ENCODE results near the gene ADCY10. TPM values are rescaled to one million over a fixed set of nuclear protein-coding genes. Genes with fewer than 3 reads are reported as not detected.

The ADCY10 gene
- total RNA-seq, 3 donors from 2014 or later (not counting 1 experiment from before 2014, with no cell fraction given): 0.42 to 1.00 TPM; not detected in 1

GRCh38 chr1:167841530-167841929, 72.4 kb downstream of the ADCY10 start:
- no peaks in the 10 kb centered on the region for H3K36me3 Mint-ChIP-seq

GRCh38 chr1:167839009-167839408, 74.9 kb downstream of the ADCY10 start:
- H3K27ac ChIP-seq (ENCODE audit: low read length): no peak overlapping the region
- no peak for DNase-seq
- no peaks in the 10 kb centered on the region for H3K9me3 Mint-ChIP-seq
- no peak overlapping the region for H3K4me3 ChIP-seq (ENCODE audit: low read length)
- no peak overlapping the region for H3K4me3 Mint-ChIP-seq
- no peaks in the 10 kb centered on the region for H3K36me3 Mint-ChIP-seq
- no peaks in the 10 kb centered on the region for H3K4me1 Mint-ChIP-seq
- no peaks in the 10 kb centered on the region for H3K27me3 ChIP-seq (ENCODE audit: control insufficient read depth, insufficient read depth, low read length)
- intact Hi-C loops (cut with micrococcal nuclease): no loop called here
- TF ChIP-seq, protein P1, sequence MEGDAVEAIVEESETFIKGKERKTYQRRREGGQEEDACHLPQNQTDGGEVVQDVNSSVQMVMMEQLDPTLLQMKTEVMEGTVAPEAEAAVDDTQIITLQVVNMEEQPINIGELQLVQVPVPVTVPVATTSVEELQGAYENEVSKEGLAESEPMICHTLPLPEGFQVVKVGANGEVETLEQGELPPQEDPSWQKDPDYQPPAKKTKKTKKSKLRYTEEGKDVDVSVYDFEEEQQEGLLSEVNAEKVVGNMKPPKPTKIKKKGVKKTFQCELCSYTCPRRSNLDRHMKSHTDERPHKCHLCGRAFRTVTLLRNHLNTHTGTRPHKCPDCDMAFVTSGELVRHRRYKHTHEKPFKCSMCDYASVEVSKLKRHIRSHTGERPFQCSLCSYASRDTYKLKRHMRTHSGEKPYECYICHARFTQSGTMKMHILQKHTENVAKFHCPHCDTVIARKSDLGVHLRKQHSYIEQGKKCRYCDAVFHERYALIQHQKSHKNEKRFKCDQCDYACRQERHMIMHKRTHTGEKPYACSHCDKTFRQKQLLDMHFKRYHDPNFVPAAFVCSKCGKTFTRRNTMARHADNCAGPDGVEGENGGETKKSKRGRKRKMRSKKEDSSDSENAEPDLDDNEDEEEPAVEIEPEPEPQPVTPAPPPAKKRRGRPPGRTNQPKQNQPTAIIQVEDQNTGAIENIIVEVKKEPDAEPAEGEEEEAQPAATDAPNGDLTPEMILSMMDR (IDR thresholded peaks at IDR 0.05): no peak
- H3K27me3 Mint-ChIP-seq (ENCODE audit: low read depth in 2 of 2): peaks cover 12% of the 10 kb centered on the region in 2 donors
- no peaks in the 10 kb centered on the region for H3K4me1 ChIP-seq (ENCODE audit: control insufficient read depth, insufficient read depth, low read length)
- no peaks in the 10 kb centered on the region for H3K36me3 ChIP-seq (ENCODE audit: control insufficient read depth, insufficient read depth, low read length)
- H3K9me3 ChIP-seq (ENCODE audit: control insufficient read depth, insufficient read depth, low read length): no peaks in the 10 kb centered on the region
- no peak overlapping the region for H3K27ac Mint-ChIP-seq
- no peak for ATAC-seq
- WGBS (ENCODE audit: insufficient coverage): 100% methylated on average over 1 of the region's 2 CpGs

More at GRCh38 chr1:167841530-167841929, 72.4 kb downstream of the ADCY10 start:
- H3K4me1 ChIP-seq (ENCODE audit: control insufficient read depth, insufficient read depth, low read length): no peaks in the 10 kb centered on the region
- Mint-ChIP-seq H3K27ac (no peak overlapping the region), H3K4me3 (no peak overlapping the region), H3K4me1 (no peaks in the 10 kb centered on the region), H3K9me3 (no peaks in the 10 kb centered on the region), H3K27me3 (ENCODE audit: low read depth in 2 of 2) (peaks cover 12% of the 10 kb centered on the region in 2 donors)
- H3K27me3 ChIP-seq (ENCODE audit: control insufficient read depth, insufficient read depth, low read length): no peaks in the 10 kb centered on the region
- 100% methylated on average over 3 of the region's 3 CpGs for WGBS (ENCODE audit: insufficient coverage)
- ATAC-seq (no peak), DNase-seq (no peak)
- H3K4me3 ChIP-seq (ENCODE audit: low read length): no peak overlapping the region
- no peak overlapping the region for H3K27ac ChIP-seq (ENCODE audit: low read length)
- intact Hi-C loops (cut with micrococcal nuclease): no loop called here
- TF ChIP-seq, protein P1 (IDR thresholded peaks at IDR 0.05): no peak
- H3K36me3 ChIP-seq (ENCODE audit: control insufficient read depth, insufficient read depth, low read length): no peaks in the 10 kb centered on the region
- no peaks in the 10 kb centered on the region for H3K9me3 ChIP-seq (ENCODE audit: control insufficient read depth, insufficient read depth, low read length)

GRCh38 chr1:167837326-167837725, 76.6 kb downstream of the ADCY10 start:
- Mint-ChIP-seq H3K27ac (no peak overlapping the region), H3K27me3 (ENCODE audit: low read depth in 2 of 2) (peaks cover 9 to 12% of the 10 kb centered on the region in 2 donors), H3K36me3 (no peaks in the 10 kb centered on the region), H3K4me3 (no peak overlapping the region), H3K4me1 (no peaks in the 10 kb centered on the region), H3K9me3 (no peaks in the 10 kb centered on the region)
- WGBS (ENCODE audit: insufficient coverage): 27% methylated on average over 2 of the region's 2 CpGs
- DNase-seq (no peak), ATAC-seq (no peak)
- Histone ChIP-seq H3K27me3 (ENCODE audit: control insufficient read depth, insufficient read depth, low read length) (no peaks in the 10 kb centered on the region), H3K36me3 (ENCODE audit: control insufficient read depth, insufficient read depth, low read length) (no peaks in the 10 kb centered on the region), H3K9me3 (ENCODE audit: control insufficient read depth, insufficient read depth, low read length) (no peaks in the 10 kb centered on the region), H3K4me1 (ENCODE audit: control insufficient read depth, insufficient read depth, low read length) (no peaks in the 10 kb centered on the region), H3K27ac (ENCODE audit: low read length) (no peak overlapping the region), H3K4me3 (ENCODE audit: low read length) (no peak overlapping the region)
- TF ChIP-seq, protein P1 (IDR thresholded peaks at IDR 0.05): no peak
- intact Hi-C loops (cut with micrococcal nuclease): no loop called here

DNA sequence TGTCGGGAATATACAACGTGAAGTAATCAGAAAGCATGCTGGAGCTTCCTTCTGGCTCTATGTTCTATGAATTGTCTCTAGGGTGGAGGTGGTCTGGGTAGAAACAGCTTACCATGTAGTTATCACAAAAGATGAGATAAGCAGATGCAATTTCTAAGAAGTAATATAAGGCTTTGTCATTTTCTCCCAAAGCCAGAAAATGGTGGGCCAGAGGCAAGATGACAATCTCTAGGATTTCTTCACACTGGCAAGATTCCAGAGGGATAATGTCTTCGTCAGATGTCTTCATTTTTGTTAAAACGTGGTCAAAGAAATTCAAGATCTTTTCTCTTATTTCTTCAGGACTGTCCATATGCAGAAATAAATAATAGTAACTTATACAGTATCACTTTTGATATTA, 77.7 kb downstream of the ADCY10 start:
- no peaks in the 10 kb centered on the region for H3K36me3 ChIP-seq (ENCODE audit: control insufficient read depth, insufficient read depth, low read length)
- WGBS (ENCODE audit: insufficient coverage): 46% methylated on average over 3 of the region's 4 CpGs
- Mint-ChIP-seq H3K9me3 (no peaks in the 10 kb centered on the region), H3K27me3 (ENCODE audit: low read depth in 2 of 2) (peaks cover 7 to 12% of the 10 kb centered on the region in 2 donors), H3K36me3 (no peaks in the 10 kb centered on the region), H3K27ac (no peak overlapping the region), H3K4me1 (no peaks in the 10 kb centered on the region), H3K4me3 (no peak overlapping the region)
- intact Hi-C loops (cut with micrococcal nuclease): no loop called here
- H3K27ac ChIP-seq (ENCODE audit: low read length): no peak overlapping the region
- H3K27me3 ChIP-seq (ENCODE audit: control insufficient read depth, insufficient read depth, low read length): no peaks in the 10 kb centered on the region
- DNase-seq: no peak
- no peaks in the 10 kb centered on the region for H3K4me1 ChIP-seq (ENCODE audit: control insufficient read depth, insufficient read depth, low read length)
- TF ChIP-seq, protein P1 (IDR thresholded peaks at IDR 0.05): no peak
- ATAC-seq: no peak
- H3K9me3 ChIP-seq (ENCODE audit: control insufficient read depth, insufficient read depth, low read length): no peaks in the 10 kb centered on the region
- no peak overlapping the region for H3K4me3 ChIP-seq (ENCODE audit: low read length)

Measured in natural killer cell (primary cell).